Suprapubic skin (tissue), 3 donors: ENCODE measurements around the gene KCNK1.

Experiments used
- CTCF ChIP-seq, 2 donors: fragments of 200-600 bp in 1 of 2; fragments of 450-650 bp in 1 of 2; sonication (generic) in 1 of 2; IDR thresholded peaks; one replicate each; pipeline ENCODE4 v1.5.1; 2016 to 2019; ENCODE audit warnings: antibody characterized with exemption in 2 of 2, mild to moderate bottlenecking in 1 of 2, moderate library complexity in 1 of 2
- EP300 ChIP-seq: sonication (generic); formaldehyde crosslinking; IDR thresholded peaks from one replicate; pipeline ENCODE4 v1.6.1; 2017; ENCODE audit warnings: antibody characterized with exemption
- POLR2A ChIP-seq, 2 donors: fragments of 450-650 bp; IDR thresholded peaks; one replicate each; pipeline ENCODE4 v1.6.1; 2017; ENCODE audit warnings: antibody characterized with exemption in 2 of 2, mild to moderate bottlenecking in 2 of 2, moderate library complexity in 2 of 2

GRCh38 chr1:233613252-233614172, at the start of gene KCNK1:
- no peak for TF ChIP-seq EP300
- no peak for TF ChIP-seq CTCF (IDR thresholded peaks at IDR 0.05)
- TF ChIP-seq POLR2A (IDR thresholded peaks at IDR 0.05), result no peak
